Activated naive CD4-positive, alpha-beta T cell treated with anti-CD3 and anti-CD28 coated beads, Interleukin-2, amount 10 ng/mL, durations not matched to agents 7 days and 5 days (primary cell): ENCODE measurements around the gene DAZAP2.

Experiments
- CTCF ChIA-PET: fragments of 350-600 bp; sonication (Branson Sonifier 250); formaldehyde crosslinking; loops from one replicate; lab custom pipeline; 2021; ENCODE audit warnings: antibody characterized with exemption; lab: Charles Lee
- DNase-seq: peaks from one replicate; pipeline ENCODE4 v3.0.0-alpha.2; 2020
- H3K27ac Mint-ChIP-seq: one replicate; pipeline ENCODE4 v1.8.0; 2021; ENCODE audit warnings: mild to moderate bottlenecking, moderate library complexity, mixed read lengths
- H3K27me3 Mint-ChIP-seq: one replicate; pipeline ENCODE4 v1.8.0; 2021; ENCODE audit warnings: mild to moderate bottlenecking, mixed read lengths
- H3K36me3 Mint-ChIP-seq: one replicate; pipeline ENCODE4 v1.8.0; 2021; ENCODE audit warnings: mixed read lengths
- H3K4me1 Mint-ChIP-seq: one replicate; pipeline ENCODE4 v1.8.0; 2021; ENCODE audit warnings: mixed read lengths
- H3K4me3 Mint-ChIP-seq: one replicate; pipeline ENCODE4 v1.8.0; 2021; ENCODE audit warnings: mild to moderate bottlenecking, moderate library complexity, mixed read lengths
- H3K9me3 Mint-ChIP-seq: one replicate; pipeline ENCODE4 v1.8.0; 2021; ENCODE audit warnings: mixed read lengths

The DAZAP2 gene

GRCh38 chr12:51238510-51239334, at the start of gene DAZAP2:
DAZAP2 (plus strand) TSS chr12:51238826; CDS start chr12:51238908, 82 bp downstream.
- peaks cover 35% of the 10 kb centered on the region for H3K36me3 Mint-ChIP-seq
- DNase-seq: peak; percentile 97
- peaks cover 7% of the 10 kb centered on the region for H3K27me3 Mint-ChIP-seq
- H3K27ac Mint-ChIP-seq: peak within 1 kb of the TSS; percentile 100
- peak within 1 kb of the TSS; percentile 96 for H3K4me3 Mint-ChIP-seq
- no peaks in the 10 kb centered on the region for H3K9me3 Mint-ChIP-seq
- H3K4me1 Mint-ChIP-seq: peaks cover 44% of the 10 kb centered on the region
- CTCF ChIA-PET: interaction anchor here (1.0 to 1.6 kb wide), 3 partner anchors 14 to 474 kb away, joined by 3 to 6 read pairs (median 4); partner anchors contain the start of gene POU6F1

- CTCF ChIA-PET: interaction anchor here (0.6 kb wide), 1 partner anchor 152 kb away, joined by 4 read pairs; no protein-coding TSS in a partner anchor
Measured at GRCh38 chr12:51189790-51190355, 48.8 kb upstream of the DAZAP2 start.

GRCh38 chr12:51190820-51191219, 47.8 kb upstream of the DAZAP2 start:
- CTCF ChIA-PET: no interaction called here
- H3K4me3 Mint-ChIP-seq: no peak overlapping the region

More at GRCh38 chr12:51189790-51190355, 48.8 kb upstream of the DAZAP2 start:
- H3K36me3 Mint-ChIP-seq: no peaks in the 10 kb centered on the region
- no peak overlapping the region for H3K4me3 Mint-ChIP-seq
- no peak overlapping the region for H3K27ac Mint-ChIP-seq
- no peaks in the 10 kb centered on the region for H3K27me3 Mint-ChIP-seq
- no peaks in the 10 kb centered on the region for H3K4me1 Mint-ChIP-seq
- no peaks in the 10 kb centered on the region for H3K9me3 Mint-ChIP-seq
- DNase-seq: no peak

GRCh38 chr12:51191516-51192283, 46.9 kb upstream of the DAZAP2 start:
- Mint-ChIP-seq H3K9me3 (no peaks in the 10 kb centered on the region), H3K27me3 (no peaks in the 10 kb centered on the region), H3K36me3 (no peaks in the 10 kb centered on the region), H3K4me1 (no peaks in the 10 kb centered on the region), H3K4me3 (no peak overlapping the region), H3K27ac (no peak overlapping the region)
- DNase-seq: no peak
- CTCF ChIA-PET: no interaction called here

More at GRCh38 chr12:51190820-51191219, 47.8 kb upstream of the DAZAP2 start:
- Mint-ChIP-seq H3K36me3 (no peaks in the 10 kb centered on the region), H3K27ac (no peak overlapping the region), H3K4me1 (no peaks in the 10 kb centered on the region), H3K9me3 (no peaks in the 10 kb centered on the region), H3K27me3 (no peaks in the 10 kb centered on the region)
- no peak for DNase-seq

- DNase-seq: no peak
- no peaks in the 10 kb centered on the region for H3K27me3 Mint-ChIP-seq
- H3K27ac Mint-ChIP-seq: no peak overlapping the region
- no peaks in the 10 kb centered on the region for H3K36me3 Mint-ChIP-seq
- no peak overlapping the region for H3K4me3 Mint-ChIP-seq
- no peaks in the 10 kb centered on the region for H3K4me1 Mint-ChIP-seq
- CTCF ChIA-PET: no interaction called here
- no peaks in the 10 kb centered on the region for H3K9me3 Mint-ChIP-seq
Measured at GRCh38 chr12:51192284-51192671, 46.3 kb upstream of the DAZAP2 start.

GRCh38 chr12:51195841-51196240, 42.8 kb upstream of the DAZAP2 start:
- no peaks in the 10 kb centered on the region for H3K9me3 Mint-ChIP-seq
- H3K4me1 Mint-ChIP-seq: no peaks in the 10 kb centered on the region
- no peaks in the 10 kb centered on the region for H3K36me3 Mint-ChIP-seq
- no peak for DNase-seq
- H3K27ac Mint-ChIP-seq: no peak overlapping the region
- no peak overlapping the region for H3K4me3 Mint-ChIP-seq
- H3K27me3 Mint-ChIP-seq: no peaks in the 10 kb centered on the region
- CTCF ChIA-PET: interaction anchor here (0.5 kb wide), 1 partner anchor 13 kb away, joined by 3 read pairs; no protein-coding TSS in a partner anchor

- Mint-ChIP-seq H3K4me1 (no peaks in the 10 kb centered on the region), H3K9me3 (no peaks in the 10 kb centered on the region), H3K4me3 (no peak overlapping the region), H3K36me3 (no peaks in the 10 kb centered on the region), H3K27me3 (no peaks in the 10 kb centered on the region), H3K27ac (no peak overlapping the region)
- CTCF ChIA-PET: no interaction called here
- DNase-seq: no peak
Measured at GRCh38 chr12:51196547-51196946, 42.1 kb upstream of the DAZAP2 start.

- CTCF ChIA-PET: no interaction called here
- no peaks in the 10 kb centered on the region for H3K9me3 Mint-ChIP-seq
- no peaks in the 10 kb centered on the region for H3K36me3 Mint-ChIP-seq
- no peak for DNase-seq
- H3K4me1 Mint-ChIP-seq: peaks cover 6% of the 10 kb centered on the region
- H3K27me3 Mint-ChIP-seq: no peaks in the 10 kb centered on the region
- no peak overlapping the region for H3K4me3 Mint-ChIP-seq
- no peak overlapping the region for H3K27ac Mint-ChIP-seq
Measured at GRCh38 chr12:51197736-51198567, 40.7 kb upstream of the DAZAP2 start.

- Mint-ChIP-seq H3K27ac (no peak overlapping the region), H3K36me3 (no peaks in the 10 kb centered on the region), H3K9me3 (no peaks in the 10 kb centered on the region), H3K4me1 (peaks cover 14% of the 10 kb centered on the region), H3K4me3 (no peak overlapping the region), H3K27me3 (no peaks in the 10 kb centered on the region)
- DNase-seq: no peak
- CTCF ChIA-PET: no interaction called here
Measured at GRCh38 chr12:51198568-51199365, 39.9 kb upstream of the DAZAP2 start.

GRCh38 chr12:51199366-51199945, 39.2 kb upstream of the DAZAP2 start:
- peaks cover 14% of the 10 kb centered on the region for H3K4me1 Mint-ChIP-seq
- no peak overlapping the region for H3K27ac Mint-ChIP-seq
- H3K27me3 Mint-ChIP-seq: no peaks in the 10 kb centered on the region
- no peaks in the 10 kb centered on the region for H3K9me3 Mint-ChIP-seq
- no peaks in the 10 kb centered on the region for H3K36me3 Mint-ChIP-seq
- H3K4me3 Mint-ChIP-seq: no peak overlapping the region
- CTCF ChIA-PET: no interaction called here
- DNase-seq: no peak

GRCh38 chr12:51200156-51200555, 38.5 kb upstream of the DAZAP2 start:
- Mint-ChIP-seq H3K36me3 (no peaks in the 10 kb centered on the region), H3K4me3 (no peak overlapping the region), H3K4me1 (peaks cover 14% of the 10 kb centered on the region), H3K27me3 (no peaks in the 10 kb centered on the region), H3K27ac (no peak overlapping the region), H3K9me3 (no peaks in the 10 kb centered on the region)
- DNase-seq: no peak
- CTCF ChIA-PET: no interaction called here

GRCh38 chr12:51200806-51201205, 37.8 kb upstream of the DAZAP2 start:
- Mint-ChIP-seq H3K4me1 (peaks cover 14% of the 10 kb centered on the region), H3K4me3 (no peak overlapping the region), H3K9me3 (no peaks in the 10 kb centered on the region), H3K27ac (no peak overlapping the region), H3K27me3 (no peaks in the 10 kb centered on the region), H3K36me3 (no peaks in the 10 kb centered on the region)
- DNase-seq: no peak
- CTCF ChIA-PET: no interaction called here

GRCh38 chr12:51202718-51203117, 35.9 kb upstream of the DAZAP2 start:
- CTCF ChIA-PET: no interaction called here
- Mint-ChIP-seq H3K4me1 (peaks cover 14% of the 10 kb centered on the region), H3K27me3 (no peaks in the 10 kb centered on the region), H3K4me3 (no peak overlapping the region), H3K27ac (peak overlapping the region; percentile 71), H3K9me3 (no peaks in the 10 kb centered on the region), H3K36me3 (no peaks in the 10 kb centered on the region)
- no peak for DNase-seq
